ENCODE data around the gene SEM1.

DNA sequence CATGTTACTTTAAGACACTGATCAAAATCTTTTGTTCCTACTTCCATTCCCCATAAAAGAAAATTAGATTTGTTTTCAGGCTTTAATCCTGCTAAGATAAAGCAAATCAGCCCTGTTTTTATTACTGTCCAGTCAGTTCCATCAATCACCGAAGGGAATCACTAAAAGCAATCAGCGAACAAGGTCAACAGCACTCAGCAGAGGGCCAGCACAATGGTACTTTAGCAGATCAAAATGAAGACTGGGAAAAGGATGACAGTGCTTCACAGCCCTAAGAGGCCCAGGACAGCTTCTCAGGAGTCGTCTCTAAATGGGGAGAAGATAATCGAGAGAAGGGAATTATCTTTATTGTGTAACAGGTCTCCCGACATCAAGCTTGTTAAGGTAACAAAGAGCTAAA, 32.7 kb downstream of the SEM1 start:
- TF ChIP-seq, protein P1, sequence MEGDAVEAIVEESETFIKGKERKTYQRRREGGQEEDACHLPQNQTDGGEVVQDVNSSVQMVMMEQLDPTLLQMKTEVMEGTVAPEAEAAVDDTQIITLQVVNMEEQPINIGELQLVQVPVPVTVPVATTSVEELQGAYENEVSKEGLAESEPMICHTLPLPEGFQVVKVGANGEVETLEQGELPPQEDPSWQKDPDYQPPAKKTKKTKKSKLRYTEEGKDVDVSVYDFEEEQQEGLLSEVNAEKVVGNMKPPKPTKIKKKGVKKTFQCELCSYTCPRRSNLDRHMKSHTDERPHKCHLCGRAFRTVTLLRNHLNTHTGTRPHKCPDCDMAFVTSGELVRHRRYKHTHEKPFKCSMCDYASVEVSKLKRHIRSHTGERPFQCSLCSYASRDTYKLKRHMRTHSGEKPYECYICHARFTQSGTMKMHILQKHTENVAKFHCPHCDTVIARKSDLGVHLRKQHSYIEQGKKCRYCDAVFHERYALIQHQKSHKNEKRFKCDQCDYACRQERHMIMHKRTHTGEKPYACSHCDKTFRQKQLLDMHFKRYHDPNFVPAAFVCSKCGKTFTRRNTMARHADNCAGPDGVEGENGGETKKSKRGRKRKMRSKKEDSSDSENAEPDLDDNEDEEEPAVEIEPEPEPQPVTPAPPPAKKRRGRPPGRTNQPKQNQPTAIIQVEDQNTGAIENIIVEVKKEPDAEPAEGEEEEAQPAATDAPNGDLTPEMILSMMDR (IDR thresholded peaks at IDR 0.05; ENCODE audit: insufficient read depth, low read length), result no peak
- TF ChIP-seq, protein P2, sequence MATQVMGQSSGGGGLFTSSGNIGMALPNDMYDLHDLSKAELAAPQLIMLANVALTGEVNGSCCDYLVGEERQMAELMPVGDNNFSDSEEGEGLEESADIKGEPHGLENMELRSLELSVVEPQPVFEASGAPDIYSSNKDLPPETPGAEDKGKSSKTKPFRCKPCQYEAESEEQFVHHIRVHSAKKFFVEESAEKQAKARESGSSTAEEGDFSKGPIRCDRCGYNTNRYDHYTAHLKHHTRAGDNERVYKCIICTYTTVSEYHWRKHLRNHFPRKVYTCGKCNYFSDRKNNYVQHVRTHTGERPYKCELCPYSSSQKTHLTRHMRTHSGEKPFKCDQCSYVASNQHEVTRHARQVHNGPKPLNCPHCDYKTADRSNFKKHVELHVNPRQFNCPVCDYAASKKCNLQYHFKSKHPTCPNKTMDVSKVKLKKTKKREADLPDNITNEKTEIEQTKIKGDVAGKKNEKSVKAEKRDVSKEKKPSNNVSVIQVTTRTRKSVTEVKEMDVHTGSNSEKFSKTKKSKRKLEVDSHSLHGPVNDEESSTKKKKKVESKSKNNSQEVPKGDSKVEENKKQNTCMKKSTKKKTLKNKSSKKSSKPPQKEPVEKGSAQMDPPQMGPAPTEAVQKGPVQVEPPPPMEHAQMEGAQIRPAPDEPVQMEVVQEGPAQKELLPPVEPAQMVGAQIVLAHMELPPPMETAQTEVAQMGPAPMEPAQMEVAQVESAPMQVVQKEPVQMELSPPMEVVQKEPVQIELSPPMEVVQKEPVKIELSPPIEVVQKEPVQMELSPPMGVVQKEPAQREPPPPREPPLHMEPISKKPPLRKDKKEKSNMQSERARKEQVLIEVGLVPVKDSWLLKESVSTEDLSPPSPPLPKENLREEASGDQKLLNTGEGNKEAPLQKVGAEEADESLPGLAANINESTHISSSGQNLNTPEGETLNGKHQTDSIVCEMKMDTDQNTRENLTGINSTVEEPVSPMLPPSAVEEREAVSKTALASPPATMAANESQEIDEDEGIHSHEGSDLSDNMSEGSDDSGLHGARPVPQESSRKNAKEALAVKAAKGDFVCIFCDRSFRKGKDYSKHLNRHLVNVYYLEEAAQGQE (IDR thresholded peaks at IDR 0.05; ENCODE audit: insufficient replicate concordance, low read depth), result no peak
- no peak for TF ChIP-seq GABPA (IDR thresholded peaks at IDR 0.05; ENCODE audit: low read depth)
- no peak for TF ChIP-seq POLR2AphosphoS5 (IDR thresholded peaks at IDR 0.05; ENCODE audit: low read depth)

Measured in HL-60 (cell line).